Measurements from ENCODE around the gene RLN3.
"Not testable (repeated sequence)": the region's sequence is repeated elsewhere in the genome, so short reads cannot be mapped to it uniquely, and the experiment has no call there.

RLN3 gene

DNA sequence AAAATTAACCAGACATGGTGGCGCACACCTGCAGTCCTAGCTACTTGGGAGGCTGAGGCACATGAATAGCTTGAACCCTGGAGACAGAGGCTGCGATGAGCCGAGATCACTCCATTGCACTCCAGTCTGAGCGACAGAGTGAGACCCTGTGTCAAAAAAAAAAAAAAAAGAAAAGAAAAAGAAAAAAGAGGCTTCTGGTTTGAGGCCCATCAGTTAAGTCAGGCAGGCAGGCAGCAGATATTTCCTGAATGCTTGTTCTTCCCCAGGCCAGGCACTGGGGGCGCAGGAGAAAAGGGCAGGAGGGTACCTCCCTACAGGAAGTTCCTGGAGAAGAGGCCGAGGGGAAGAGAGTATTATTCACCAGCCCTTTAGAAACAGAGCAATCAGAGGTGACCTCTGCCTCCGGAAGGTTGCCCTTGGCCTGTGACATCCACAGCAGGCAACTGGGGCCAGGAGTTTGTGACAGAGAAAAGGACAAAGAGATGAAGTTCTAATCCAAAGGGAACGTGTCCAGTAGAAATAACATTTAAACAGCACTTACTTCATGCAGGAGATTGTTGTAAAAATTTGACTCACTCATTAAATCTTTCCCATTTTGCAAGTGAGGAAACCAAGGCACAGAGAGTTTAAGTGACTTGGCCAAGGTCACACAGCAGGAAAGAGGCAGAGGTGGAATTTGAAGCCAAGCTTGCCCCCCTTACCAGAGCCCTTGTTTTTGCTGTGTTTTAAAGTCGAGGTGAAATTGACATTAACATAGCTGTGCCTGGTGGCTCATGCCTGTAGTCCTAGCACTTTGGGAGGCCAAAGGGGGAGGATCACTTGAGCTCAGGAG, 4.3 kb upstream of the RLN3 start:
- DNase-seq: peak; percentile 35

DNA sequence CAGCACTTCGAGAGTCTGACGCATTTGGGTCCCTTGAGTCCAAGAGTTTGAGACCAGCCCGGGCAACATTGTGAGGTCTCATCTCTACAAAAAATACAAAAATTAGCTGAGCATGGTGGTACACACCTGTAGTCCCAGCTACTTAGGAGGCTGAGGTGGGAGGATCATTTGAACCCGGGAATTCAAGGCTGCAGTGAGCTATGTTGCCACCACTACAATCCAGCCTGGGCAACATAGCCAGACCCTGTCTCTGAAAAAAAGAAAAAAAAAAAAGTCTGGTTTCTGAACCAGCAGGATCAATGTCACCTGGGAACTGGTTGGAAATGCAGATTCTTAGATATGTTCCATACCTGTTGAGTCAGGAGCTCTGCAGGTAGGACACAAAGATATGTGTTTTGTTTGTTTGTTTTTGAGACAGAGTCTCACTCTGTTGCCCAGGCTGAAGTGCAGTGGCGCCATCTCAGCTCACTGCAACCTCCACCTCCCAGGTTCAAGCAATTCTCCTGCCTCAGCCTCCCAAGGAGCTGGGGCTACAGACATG, 1.2 kb upstream of the RLN3 start:
- not testable (repeated sequence) for DNase-seq

DNA sequence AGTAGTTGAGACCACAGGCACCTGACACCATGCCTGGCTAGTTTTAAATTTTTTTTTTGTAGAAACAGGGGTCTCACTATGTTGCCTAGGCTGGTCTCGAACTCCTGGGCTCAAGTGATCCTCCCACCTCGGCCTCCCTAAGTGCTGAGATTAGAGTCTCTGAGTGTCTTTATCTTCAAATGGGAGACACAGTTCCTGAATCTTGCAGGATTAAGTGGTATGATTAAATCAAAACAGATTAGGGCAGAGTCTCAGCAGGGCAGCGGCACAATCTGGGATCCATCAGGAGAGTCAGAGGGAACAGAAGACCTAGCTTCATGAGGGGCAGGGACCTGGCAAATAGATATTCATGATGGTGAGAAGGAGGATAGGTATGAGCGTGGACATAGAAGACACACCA, 953 bp downstream of the RLN3 start:
- no peak for DNase-seq

DNA sequence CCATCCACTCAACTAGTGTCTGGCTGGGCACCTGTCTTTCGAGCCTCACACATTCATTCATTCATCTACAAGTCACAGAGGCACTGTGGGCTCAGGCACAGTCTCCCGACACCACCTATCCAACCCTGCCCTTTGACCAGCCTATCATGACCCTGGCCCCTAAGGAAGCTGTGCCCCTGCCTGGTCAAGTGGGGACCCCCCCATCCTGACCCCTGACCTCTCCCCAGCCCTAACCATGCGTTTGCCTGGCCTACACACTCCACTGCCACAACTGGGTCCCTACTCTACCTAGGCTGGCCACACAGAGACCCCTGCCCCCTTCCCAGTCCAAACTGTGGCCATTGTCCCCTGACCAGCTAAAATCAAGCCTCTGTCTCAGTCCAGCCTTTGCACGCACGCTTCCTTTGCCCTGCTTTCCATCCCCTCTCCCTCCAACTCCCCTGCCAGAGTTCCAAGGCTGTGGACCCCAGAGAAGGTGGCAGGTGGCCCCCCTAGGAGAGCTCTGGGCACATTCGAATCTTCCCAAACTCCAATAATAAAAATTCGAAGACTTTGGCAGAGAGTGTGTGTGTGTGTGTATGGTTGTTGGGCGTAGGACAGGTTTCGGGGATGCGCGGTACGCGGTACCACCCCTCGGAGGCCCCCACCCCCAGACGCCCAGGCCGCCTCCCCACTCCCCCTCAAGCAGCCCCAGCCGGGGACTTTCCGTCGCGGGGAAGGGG, 3.2 kb downstream of the RLN3 start:
- no peak for DNase-seq

GRCh38 chr19:14031719-14032480, 4.0 kb downstream of the RLN3 start, which contains the start of gene IL27RA:
IL27RA (plus strand) TSS chr19:14031762; CDS start chr19:14031873, 111 bp downstream.
- peak; percentile 77 for DNase-seq

- no peak for DNase-seq
These were observed 6.0 kb downstream of the RLN3 start for GRCh38 chr19:14033946-14034345.

GRCh38 chr19:14035159-14035558, 7.2 kb downstream of the RLN3 start:
- DNase-seq: not testable (repeated sequence)

DNA sequence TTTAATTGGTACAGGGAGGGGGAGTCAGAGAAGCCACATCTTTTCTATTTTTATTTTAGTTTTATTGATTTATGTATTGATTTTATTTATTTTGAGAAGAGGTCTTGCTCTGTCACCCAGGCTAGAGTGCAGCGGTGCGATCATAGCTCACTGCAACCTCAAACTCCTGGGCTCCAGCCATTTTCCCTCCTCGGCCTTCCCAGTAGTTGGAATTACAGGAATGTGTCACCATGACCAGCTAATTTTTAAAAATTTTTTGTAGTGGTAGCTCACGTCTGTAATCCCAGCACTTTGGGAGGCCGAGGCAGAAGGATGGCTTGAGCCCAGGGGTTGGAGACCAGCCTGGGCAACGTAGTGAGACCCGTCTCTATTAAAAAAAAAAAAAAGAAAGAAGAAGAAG, 7.8 kb downstream of the RLN3 start:
- no peak for DNase-seq

GRCh38 chr19:14039181-14039580, 11.2 kb downstream of the RLN3 start:
- DNase-seq: no peak

DNA sequence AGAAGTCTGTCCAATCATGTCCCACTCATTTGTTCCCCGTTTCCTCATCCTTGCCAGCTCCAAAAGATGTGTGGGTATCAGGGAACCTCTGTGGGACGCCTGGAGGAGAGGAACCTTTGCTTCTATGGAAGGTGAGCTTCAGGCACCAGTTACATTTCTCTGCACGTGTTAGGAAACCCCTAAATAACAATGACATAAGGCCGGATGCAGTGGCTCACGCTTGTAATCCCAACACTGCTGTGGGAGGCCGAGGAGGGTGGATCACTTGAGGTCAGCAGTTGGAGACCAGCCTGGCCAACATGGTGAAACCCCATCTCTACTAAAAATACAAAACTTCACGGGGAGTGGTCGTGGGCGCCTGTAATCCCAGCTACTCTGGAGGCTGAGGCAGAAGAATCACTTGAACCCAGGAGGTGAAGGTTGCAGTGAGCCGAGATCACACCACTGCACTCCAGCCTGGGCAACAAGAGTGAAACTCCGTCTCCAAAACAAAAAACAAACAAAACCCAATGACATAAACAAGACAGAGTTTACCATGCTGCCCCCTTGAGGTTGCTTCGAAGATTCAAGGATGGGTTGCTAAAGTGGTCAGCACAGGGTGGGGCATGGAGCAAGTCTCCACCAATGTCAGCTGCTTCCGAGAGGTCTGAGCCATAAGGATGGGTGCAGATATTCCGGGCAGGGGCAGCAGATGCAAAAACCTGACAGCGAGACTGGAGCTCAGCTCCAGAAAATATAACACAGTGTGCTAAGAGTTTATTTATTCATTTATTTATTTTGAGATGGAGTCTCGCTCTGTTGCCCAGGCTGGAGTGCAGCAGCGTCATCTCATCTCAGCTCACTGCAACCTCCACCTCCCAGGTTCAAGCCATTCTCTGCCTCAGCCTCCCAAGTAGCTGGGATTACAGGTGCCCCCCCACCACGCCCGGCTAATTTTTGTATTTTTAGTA, 15.0 kb downstream of the RLN3 start:
- DNase-seq: peak; percentile 62

DNA sequence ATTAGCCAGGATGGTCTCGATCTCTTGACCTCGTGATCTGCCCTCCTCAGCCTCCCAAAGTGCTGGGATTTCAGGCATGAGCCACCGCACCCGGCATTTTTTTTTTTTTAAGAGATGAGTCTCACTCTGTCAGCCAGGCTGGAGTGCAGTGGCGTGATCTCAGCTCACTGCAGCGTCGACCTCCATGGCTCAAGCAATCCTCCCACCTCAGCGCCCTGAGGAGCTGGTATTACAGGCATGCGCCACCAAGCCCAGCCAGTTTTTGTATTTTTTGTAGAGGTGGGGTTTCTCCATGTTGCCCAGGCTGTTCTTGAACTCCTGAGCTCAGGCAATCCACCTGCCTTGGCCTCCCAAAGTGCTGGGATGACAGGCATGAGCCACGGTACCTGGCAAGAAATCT, 19.9 kb downstream of the RLN3 start:
- not testable (repeated sequence) for DNase-seq

DNA sequence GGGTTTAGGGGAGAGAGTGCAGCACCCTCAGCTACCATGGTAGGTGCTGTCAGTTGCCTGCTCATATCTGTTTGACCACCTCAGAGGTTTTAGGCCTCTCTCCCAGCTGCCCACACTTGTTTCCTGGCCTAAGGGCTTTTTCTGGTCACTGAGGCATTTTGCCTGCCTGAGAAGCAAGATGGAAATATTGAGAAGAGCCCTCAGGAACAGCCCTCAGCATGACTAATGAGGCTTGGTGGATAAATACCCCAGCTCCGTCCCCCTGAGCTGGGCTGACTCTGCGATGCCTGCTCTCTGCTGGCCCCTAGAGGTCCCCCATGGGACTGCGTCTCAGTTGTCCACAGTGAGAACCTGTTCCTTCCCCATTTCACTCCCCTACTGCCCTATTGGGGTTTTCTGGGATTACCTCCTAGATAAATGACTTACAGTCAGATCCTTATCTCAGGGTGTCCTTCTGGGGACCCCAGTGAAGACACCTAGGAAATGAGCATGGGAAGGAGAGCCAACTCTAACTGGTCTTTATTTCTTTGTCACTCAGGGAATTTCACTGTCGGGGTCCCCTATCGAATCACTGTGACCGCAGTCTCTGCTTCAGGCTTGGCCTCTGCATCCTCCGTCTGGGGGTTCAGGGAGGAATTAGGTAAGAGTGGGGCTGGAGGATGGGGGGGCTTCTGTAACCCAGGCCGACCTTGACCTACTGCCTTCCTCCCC, 20.6 kb downstream of the RLN3 start:
- peak; percentile 80 for DNase-seq

DNA sequence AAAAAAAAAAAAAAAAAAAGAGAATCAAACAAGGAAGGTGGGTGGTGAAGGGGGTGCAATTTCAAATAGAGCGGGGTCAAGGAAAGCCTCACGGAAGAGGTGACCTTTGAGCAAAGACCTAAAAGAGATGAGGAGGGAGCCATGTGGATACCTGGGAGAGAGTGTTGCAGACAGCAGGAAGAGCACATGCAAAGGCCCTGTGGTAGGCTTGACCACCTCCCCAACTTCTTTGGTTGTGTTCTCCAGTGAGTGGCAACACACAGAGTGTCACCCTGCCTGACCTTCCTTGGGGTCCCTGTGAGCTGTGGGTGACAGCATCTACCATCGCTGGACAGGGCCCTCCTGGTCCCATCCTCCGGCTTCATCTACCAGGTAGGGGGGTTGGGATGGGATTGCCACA, 22.6 kb downstream of the RLN3 start:
- no peak for DNase-seq

GRCh38 chr19:14050961-14051360, 23.0 kb downstream of the RLN3 start:
- DNase-seq: not testable (repeated sequence)

DNA sequence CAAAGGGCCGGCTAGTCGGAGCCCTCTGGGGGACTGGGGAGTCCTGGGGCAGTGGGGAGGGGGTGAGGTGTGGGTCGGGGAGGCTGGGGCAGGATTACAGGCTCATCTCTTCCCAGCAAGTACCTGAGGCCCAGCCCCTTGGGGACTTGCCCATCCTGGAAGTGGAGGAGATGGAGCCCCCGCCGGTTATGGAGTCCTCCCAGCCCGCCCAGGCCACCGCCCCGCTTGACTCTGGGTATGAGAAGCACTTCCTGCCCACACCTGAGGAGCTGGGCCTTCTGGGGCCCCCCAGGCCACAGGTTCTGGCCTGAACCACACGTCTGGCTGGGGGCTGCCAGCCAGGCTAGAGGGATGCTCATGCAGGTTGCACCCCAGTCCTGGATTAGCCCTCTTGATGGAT, 24.0 kb downstream of the RLN3 start:
- DNase-seq: no peak

DNA sequence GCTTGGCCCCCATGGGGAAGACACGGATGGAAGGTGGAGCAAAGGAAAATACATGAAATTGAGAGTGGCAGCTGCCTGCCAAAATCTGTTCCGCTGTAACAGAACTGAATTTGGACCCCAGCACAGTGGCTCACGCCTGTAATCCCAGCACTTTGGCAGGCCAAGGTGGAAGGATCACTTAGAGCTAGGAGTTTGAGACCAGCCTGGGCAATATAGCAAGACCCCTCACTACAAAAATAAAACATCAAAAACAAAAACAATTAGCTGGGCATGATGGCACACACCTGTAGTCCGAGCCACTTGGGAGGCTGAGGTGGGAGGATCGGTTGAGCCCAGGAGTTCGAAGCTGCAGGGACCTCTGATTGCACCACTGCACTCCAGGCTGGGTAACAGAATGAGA, 24.5 kb downstream of the RLN3 start:
- no peak for DNase-seq

DNA sequence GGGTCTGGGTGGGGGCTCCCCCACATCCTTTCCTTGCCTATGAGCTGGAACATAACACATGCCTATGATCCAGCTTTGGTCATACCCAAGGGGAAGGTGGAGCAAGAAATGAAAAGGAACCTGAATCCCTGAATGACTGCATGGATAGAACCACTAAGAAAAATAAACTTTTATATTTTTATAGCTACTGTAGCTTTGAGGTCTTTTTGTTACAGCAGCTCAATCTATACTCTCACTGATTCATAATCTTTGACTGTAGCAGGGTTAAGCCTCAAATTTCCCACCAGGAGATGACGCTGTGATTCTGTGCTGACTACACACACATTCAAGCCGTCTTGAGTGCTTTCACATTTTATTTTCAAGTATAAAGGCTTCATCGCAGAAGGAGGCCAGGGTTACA, 25.1 kb downstream of the RLN3 start:
- no peak for DNase-seq

GRCh38 chr19:14053500-14053899, 25.6 kb downstream of the RLN3 start:
- DNase-seq: no peak

DNA sequence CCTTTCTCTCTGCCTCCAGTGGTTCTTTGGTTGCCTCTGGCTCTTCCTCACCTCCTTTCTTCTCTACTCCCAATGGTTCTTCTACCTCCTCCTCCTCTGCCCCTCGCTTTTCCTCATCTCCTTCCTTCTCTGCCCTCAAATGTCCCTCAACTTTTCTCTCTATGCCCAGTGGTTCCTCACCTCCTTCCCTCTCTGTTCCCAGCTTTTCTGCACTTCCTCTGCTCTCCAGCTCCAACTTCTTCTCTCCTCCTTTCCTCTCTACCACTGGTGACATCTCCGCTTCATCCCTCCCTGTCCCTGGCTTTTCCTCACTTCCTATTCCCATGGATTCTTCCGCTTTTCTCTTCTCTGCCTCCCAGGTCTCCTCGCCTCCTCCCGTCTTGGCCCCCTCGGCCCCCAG, 26.2 kb downstream of the RLN3 start:
- DNase-seq: no peak

GRCh38 chr19:14054721-14055120, 26.8 kb downstream of the RLN3 start:
- DNase-seq: no peak

DNA sequence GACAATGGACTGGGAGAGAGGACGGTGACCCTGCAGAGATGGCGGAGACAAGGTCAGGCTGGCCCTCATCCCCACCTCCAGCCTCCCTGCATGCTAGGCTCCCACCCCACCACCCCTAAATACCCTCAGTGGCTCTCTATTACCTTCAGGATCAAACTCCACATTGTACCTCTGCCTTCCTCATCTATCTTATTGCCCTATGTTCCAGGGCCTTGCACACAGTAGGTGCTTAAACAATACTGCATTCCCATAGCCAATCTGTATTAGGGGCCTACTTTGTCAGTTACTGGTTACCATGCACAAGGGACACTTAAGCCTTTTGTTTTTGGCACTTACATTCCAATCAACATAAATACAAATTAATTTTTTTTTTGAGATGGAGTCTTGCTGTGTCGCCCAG, 27.4 kb downstream of the RLN3 start:
- no peak for DNase-seq

Data from activated CD4-positive, alpha-beta T cell treated with anti-CD3 and anti-CD28 coated beads, Interleukin-2, Interleukin-6, amounts not matched to agents 100 ng/mL and 50 ng/mL, durations not matched to agents 16 hours and 8 hours (primary cell).